H9 (cell line): ENCODE results near the gene FAM107A. TPM values are rescaled to one million over a fixed set of nuclear protein-coding genes. Genes with fewer than 3 reads are reported as not detected.

Experiments
- DNase-seq: peaks from one replicate; pipeline ENCODE4 v3.0.0-alpha.2; 2017
- H2AFZ ChIP-seq: one replicate; pipeline ENCODE4 v1.6.1; 2013; ENCODE audit warnings: mild to moderate bottlenecking, low read length, control low read depth, moderate library complexity
- H2AK5ac ChIP-seq: 2 replicates; pipeline ENCODE4 v1.6.1; 2013; ENCODE audit warnings: low read length, control low read depth, mixed read lengths; ENCODE audit not compliant: insufficient read length
- H2BK120ac ChIP-seq: one replicate; pipeline ENCODE4 v1.6.1; 2013; ENCODE audit warnings: low read depth, mild to moderate bottlenecking, low read length, control low read depth, inconsistent platforms; ENCODE audit not compliant: poor library complexity, severe bottlenecking
- H2BK12ac ChIP-seq: 2 replicates; pipeline ENCODE4 v1.6.1; 2013; ENCODE audit warnings: low read length, control low read depth, mixed read lengths, low read depth; ENCODE audit not compliant: insufficient read length
- H2BK15ac ChIP-seq: 2 replicates; pipeline ENCODE4 v1.6.1; 2013; ENCODE audit warnings: low read depth, low read length, control low read depth
- H2BK20ac ChIP-seq: one replicate; pipeline ENCODE4 v1.6.1; 2013; ENCODE audit warnings: low read depth, mild to moderate bottlenecking, low read length, control low read depth, inconsistent platforms; ENCODE audit not compliant: poor library complexity, severe bottlenecking
- H2BK5ac ChIP-seq: 2 replicates; pipeline ENCODE4 v1.6.1; 2013; ENCODE audit warnings: low read length, control low read depth, mixed read lengths; ENCODE audit not compliant: insufficient read length
- H3K14ac ChIP-seq: 2 replicates; pipeline ENCODE4 v1.6.1; 2013; ENCODE audit warnings: low read length, control low read depth; ENCODE audit not compliant: insufficient read depth
- H3K18ac ChIP-seq: 2 replicates; pipeline ENCODE4 v1.6.1; 2013; ENCODE audit warnings: low read depth, mild to moderate bottlenecking, mixed read lengths, low read length, control low read depth; ENCODE audit not compliant: insufficient read length
- H3K23ac ChIP-seq: 2 replicates; pipeline ENCODE4 v1.6.1; 2013; ENCODE audit warnings: low read length, control low read depth, mixed read lengths, low read depth; ENCODE audit not compliant: insufficient read length
- H3K23me2 ChIP-seq: 2 replicates; pipeline ENCODE4 v1.6.1; 2013; ENCODE audit warnings: low read depth, mild to moderate bottlenecking, mixed read lengths, low read length, control low read depth; ENCODE audit not compliant: insufficient read length, poor library complexity, severe bottlenecking
- H3K27ac ChIP-seq: 2 replicates; pipeline ENCODE4 v1.5.1; 2013; ENCODE audit warnings: low read length, control low read depth, mixed read lengths, low read depth; ENCODE audit not compliant: insufficient read length
- H3K27me3 ChIP-seq: 2 replicates; pipeline ENCODE4 v1.6.1; 2013; ENCODE audit warnings: low read length, control low read depth, inconsistent platforms; ENCODE audit not compliant: insufficient read depth
- H3K4ac ChIP-seq: 2 replicates; pipeline ENCODE4 v1.6.1; 2013; ENCODE audit warnings: low read depth, mild to moderate bottlenecking, control low read depth, inconsistent platforms, low read length, moderate library complexity
- H3K4me1 ChIP-seq: 2 replicates; pipeline ENCODE4 v1.6.1; 2013; ENCODE audit warnings: low read length, control low read depth, inconsistent platforms; ENCODE audit not compliant: insufficient read depth
- H3K4me2 ChIP-seq: 2 replicates; pipeline ENCODE4 v1.6.1; 2013; ENCODE audit warnings: low read length, control low read depth, mixed read lengths; ENCODE audit not compliant: insufficient read length, insufficient read depth
- H3K56ac ChIP-seq: 2 replicates; pipeline ENCODE4 v1.6.1; 2013; ENCODE audit warnings: low read depth, mild to moderate bottlenecking, mixed read lengths, low read length, control low read depth; ENCODE audit not compliant: insufficient read length
- H3K79me1 ChIP-seq: 2 replicates; pipeline ENCODE4 v1.6.1; 2013; ENCODE audit warnings: low read depth, mild to moderate bottlenecking, moderate library complexity, low read length, control low read depth, inconsistent platforms; ENCODE audit not compliant: insufficient read depth, poor library complexity, severe bottlenecking
- H3K79me2 ChIP-seq: 2 replicates; pipeline ENCODE4 v1.6.1; 2013; ENCODE audit warnings: low read length, control low read depth, inconsistent platforms; ENCODE audit not compliant: insufficient read depth
- H3K9ac ChIP-seq: 2 replicates; pipeline ENCODE4 v1.6.1; 2013; ENCODE audit warnings: low read length, control low read depth, mixed read lengths; ENCODE audit not compliant: insufficient read length; ENCODE audit errors: extremely low read depth
- H3K9me3 ChIP-seq: one replicate; pipeline ENCODE4 v1.6.1; 2013; ENCODE audit warnings: low read depth, low read length, inconsistent platforms; ENCODE audit not compliant: control insufficient read depth
- H3T11ph ChIP-seq: one replicate; pipeline ENCODE4 v1.6.1; 2013; ENCODE audit warnings: mild to moderate bottlenecking, low read length, control low read depth, inconsistent platforms
- H4K20me1 ChIP-seq: one replicate; pipeline ENCODE4 v1.6.1; 2013; ENCODE audit not compliant: control insufficient read depth, insufficient read length, insufficient read depth
- H4K5ac ChIP-seq: 2 replicates; pipeline ENCODE4 v1.6.1; 2013; ENCODE audit warnings: low read depth, mild to moderate bottlenecking, mixed read lengths, low read length, control low read depth; ENCODE audit not compliant: insufficient read length
- H4K8ac ChIP-seq: replicated peaks from 2 replicates; pipeline ENCODE4 v1.6.1; 2013; ENCODE audit warnings: low read length, control low read depth, mixed read lengths, low read depth; ENCODE audit not compliant: insufficient read length
- H4K91ac ChIP-seq: 2 replicates; pipeline ENCODE4 v1.6.1; 2013; ENCODE audit warnings: low read depth, mild to moderate bottlenecking, moderate library complexity, mixed read lengths, low read length, control low read depth; ENCODE audit not compliant: insufficient read length
- H3K27ac Mint-ChIP-seq, 3 experiments: 2 replicates in 2 of 3; 3 replicates in 1 of 3; pipeline ENCODE4 v1.8.0; 2020 to 2021; ENCODE audit warnings: mixed read lengths in 3 of 3, mild to moderate bottlenecking in 1 of 3, moderate library complexity in 1 of 3
- H3K27me3 Mint-ChIP-seq: 2 replicates; pipeline ENCODE4 v1.8.0; 2021; ENCODE audit warnings: low read depth, mild to moderate bottlenecking, moderate library complexity, mixed read lengths
- H3K36me3 Mint-ChIP-seq, 3 experiments: 2 replicates in 2 of 3; 3 replicates in 1 of 3; pipeline ENCODE4 v1.8.0; 2020 to 2021; ENCODE audit warnings: low read depth in 3 of 3, mixed read lengths in 3 of 3; ENCODE audit not compliant: insufficient read depth in 1 of 3
- H3K4me1 Mint-ChIP-seq, 2 experiments: 2 replicates each; pipeline ENCODE4 v1.8.0; 2020; ENCODE audit warnings: mixed read lengths in 2 of 2
- H3K4me3 Mint-ChIP-seq, 2 experiments: 2 replicates in 1 of 2; 3 replicates in 1 of 2; pipeline ENCODE4 v1.8.0; 2020 to 2021; ENCODE audit warnings: mild to moderate bottlenecking in 2 of 2, mixed read lengths in 2 of 2, moderate library complexity in 1 of 2
- H3K9me3 Mint-ChIP-seq, 2 experiments: 2 replicates in 1 of 2; 3 replicates in 1 of 2; pipeline ENCODE4 v1.8.0; 2020; ENCODE audit warnings: mild to moderate bottlenecking in 2 of 2, mixed read lengths in 2 of 2, moderate library complexity in 1 of 2
- WGBS: extraction: QIAGEN DNeasy Blood & Tissue Kit; methylation state at CpG from one replicate; pipeline ENCODE4 v1.1.7; 2013; ENCODE audit warnings: missing lambda C conversion rate, low lambda C conversion rate, mixed read lengths; ENCODE audit not compliant: insufficient read length; ENCODE audit errors: extremely low coverage; 5-methylcytosine and 5-hydroxymethylcytosine counted together
- total RNA-seq: library from RNA; stranded (reverse); gene quantifications from 2 replicates; pipeline ENCODE4 v1.2.1, GENCODE V29; 2021
- TF ChIP-seq, protein P1 (sequence below): fragments of 200-600 bp; sonication (generic); conservative IDR thresholded peaks from 3 replicates; pipeline ENCODE4 v1.8.0; 2021; ENCODE audit warnings: antibody characterized with exemption, mild to moderate bottlenecking

Gene FAM107A
- total RNA-seq, 1 experiment from 2014 or later: 0.11 TPM

DNA sequence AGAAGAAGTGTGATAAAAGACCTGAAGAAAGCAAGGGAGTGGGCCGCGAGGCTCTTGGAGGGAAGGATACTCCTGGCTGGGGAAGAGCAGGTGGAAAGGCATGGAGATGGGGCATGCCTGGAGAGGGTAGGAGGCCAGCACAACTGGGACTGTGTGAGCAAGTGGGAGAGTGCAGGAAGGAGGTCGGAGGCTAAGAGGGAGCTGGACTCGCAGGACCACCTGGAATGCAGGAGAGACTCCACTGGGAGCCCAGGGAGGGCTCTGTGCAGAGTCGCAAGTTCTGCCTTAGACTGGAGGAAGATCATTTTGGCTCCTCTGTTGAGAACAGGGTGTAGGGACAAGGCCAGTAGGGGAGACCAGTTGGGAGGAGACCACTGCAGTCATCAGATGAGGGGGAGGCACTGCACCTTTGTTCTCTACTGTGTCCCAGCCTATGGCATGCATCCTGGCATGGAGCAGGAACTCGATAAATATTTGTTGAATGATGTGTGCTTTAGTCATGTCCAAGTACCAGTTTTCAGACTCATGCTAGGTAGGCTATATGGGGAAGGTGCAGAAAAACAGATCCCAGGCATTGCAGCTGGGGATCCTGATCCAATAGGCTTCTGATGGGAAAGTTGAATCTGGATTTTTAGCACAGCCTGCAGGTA, 13.7 kb downstream of the FAM107A start:
- Histone ChIP-seq H3K9ac (no peak overlapping the region), H3K79me2 (no peaks in the 10 kb centered on the region), H2AFZ (no peak overlapping the region), H2BK5ac (peak overlapping the region; percentile 49), H2BK12ac (peak overlapping the region; percentile 37), H2BK20ac (no peak overlapping the region), H3K23me2 (no peaks in the 10 kb centered on the region), H3K27me3 (no peaks in the 10 kb centered on the region), H3T11ph (no peak overlapping the region), H3K56ac (no peak overlapping the region), H3K4me1 (peaks cover 13% of the 10 kb centered on the region; the same call in 1 of the 2 replicates), H3K23ac (no peak overlapping the region), H2BK120ac (no peak overlapping the region), H4K5ac (no peak overlapping the region), H3K14ac (no peak overlapping the region; the same call in 1 of the 2 replicates), H4K8ac (no peak overlapping the region), H2BK15ac (no peak overlapping the region), H2AK5ac (peak overlapping the region; percentile 84), H4K91ac (peak overlapping the region; percentile 70), H3K4ac (no peak overlapping the region), H3K9me3 (no peaks in the 10 kb centered on the region), H4K20me1 (no peaks in the 10 kb centered on the region), H3K4me2 (no peak overlapping the region), H3K18ac (no peak overlapping the region), H3K27ac (no peak overlapping the region), H3K79me1 (no peaks in the 10 kb centered on the region)
- peaks cover 35 to 41% of the 10 kb centered on the region in 2 experiments for H3K4me1 Mint-ChIP-seq
- TF ChIP-seq, protein P1, sequence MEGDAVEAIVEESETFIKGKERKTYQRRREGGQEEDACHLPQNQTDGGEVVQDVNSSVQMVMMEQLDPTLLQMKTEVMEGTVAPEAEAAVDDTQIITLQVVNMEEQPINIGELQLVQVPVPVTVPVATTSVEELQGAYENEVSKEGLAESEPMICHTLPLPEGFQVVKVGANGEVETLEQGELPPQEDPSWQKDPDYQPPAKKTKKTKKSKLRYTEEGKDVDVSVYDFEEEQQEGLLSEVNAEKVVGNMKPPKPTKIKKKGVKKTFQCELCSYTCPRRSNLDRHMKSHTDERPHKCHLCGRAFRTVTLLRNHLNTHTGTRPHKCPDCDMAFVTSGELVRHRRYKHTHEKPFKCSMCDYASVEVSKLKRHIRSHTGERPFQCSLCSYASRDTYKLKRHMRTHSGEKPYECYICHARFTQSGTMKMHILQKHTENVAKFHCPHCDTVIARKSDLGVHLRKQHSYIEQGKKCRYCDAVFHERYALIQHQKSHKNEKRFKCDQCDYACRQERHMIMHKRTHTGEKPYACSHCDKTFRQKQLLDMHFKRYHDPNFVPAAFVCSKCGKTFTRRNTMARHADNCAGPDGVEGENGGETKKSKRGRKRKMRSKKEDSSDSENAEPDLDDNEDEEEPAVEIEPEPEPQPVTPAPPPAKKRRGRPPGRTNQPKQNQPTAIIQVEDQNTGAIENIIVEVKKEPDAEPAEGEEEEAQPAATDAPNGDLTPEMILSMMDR: no peak
- H3K4me3 Mint-ChIP-seq: no peak overlapping the region
- no peaks in the 10 kb centered on the region; a peak in 1 of 7 replicates for H3K36me3 Mint-ChIP-seq
- peaks cover 0 to 4% of the 10 kb centered on the region in 2 experiments; a peak in 3 of 5 replicates for H3K9me3 Mint-ChIP-seq
- no CpG with 5 or more reads among the region's 6 CpGs for WGBS
- no peak overlapping the region for H3K27ac Mint-ChIP-seq
- H3K27me3 Mint-ChIP-seq: peaks cover 3% of the 10 kb centered on the region; the same call in 1 of the 2 replicates
- DNase-seq: peak; percentile 16
